Adrenal gland (tissue), 5 donors: ENCODE results near the gene THBS3.

Source experiments
- CTCF ChIP-seq, 6 experiments: fragments of 450-650 bp in 4 of 6; fragments of 200-600 bp in 2 of 6; sonication (generic) in 1 of 6; IDR thresholded peaks; 1 replicate in 5 of 6; 2 replicates in 1 of 6; pipeline versions ENCODE4 v1.5.1 to v1.8.0; 2016 to 2021; ENCODE audit warnings: antibody characterized with exemption in 6 of 6, mild to moderate bottlenecking in 2 of 6, moderate library complexity in 1 of 6
- POLR2A ChIP-seq, 2 donors: fragments of 450-650 bp; IDR thresholded peaks; one replicate each; pipeline ENCODE4 v1.6.1; 2017; ENCODE audit warnings: antibody characterized with exemption in 2 of 2, mild to moderate bottlenecking in 2 of 2, moderate library complexity in 1 of 2
- donor health status: DM: no; HTN: no; CAD: no.

GRCh38 chr1:155200920-155201319 lies 6.8 kb downstream of the THBS3 start:
- TF ChIP-seq CTCF (IDR thresholded peaks at IDR 0.05): no peak
- no peak for TF ChIP-seq POLR2A (IDR thresholded peaks at IDR 0.05)
